Left colon (tissue), 2 donors: ENCODE data around the gene ANKRD36. TPM values are rescaled to one million over a fixed set of nuclear protein-coding genes. Genes with fewer than 3 reads are reported as not detected.
"Not testable (repeated sequence)": the region's sequence is repeated elsewhere in the genome, so short reads cannot be mapped to it uniquely, and the experiment has no call there.

Experiments used
- ATAC-seq: fragments of 200-7000 bp; cut with Tn5 transposase; one replicate; pipeline ENCODE4 v1.9.1; 2020; ENCODE audit warnings: mild to moderate bottlenecking, moderate library complexity
- DNase-seq, 2 donors: peaks; one replicate each; pipeline ENCODE4 v3.0.0-alpha.2; 2020
- intact Hi-C, 2 donors: fragments of 100-400 bp; cut with DNase I in 1 of 2; cut with micrococcal nuclease in 1 of 2; formaldehyde crosslinking; loops; one replicate each; pipeline versions ENCODE4 v1.11.2 to v1.14.0; 2022; cut with DNase I, micrococcal nuclease
- total RNA-seq, 2 donors: library from RNA; stranded (reverse); fragmentation: NEBNext Ultra II Directional; extraction: Animal tissue kit (Norgen Biotek cat#: 25700); gene quantifications; one replicate each; pipeline ENCODE4 v1.2.1, GENCODE V29; 2021
- donor health status: DM: no; HTN: no; CAD: no.
- donor health status: DM: yes; HTN: yes; CAD: no.

Gene ANKRD36
- total RNA-seq, 2 donors from 2014 or later, result 14.7 to 23.2 TPM

DNA sequence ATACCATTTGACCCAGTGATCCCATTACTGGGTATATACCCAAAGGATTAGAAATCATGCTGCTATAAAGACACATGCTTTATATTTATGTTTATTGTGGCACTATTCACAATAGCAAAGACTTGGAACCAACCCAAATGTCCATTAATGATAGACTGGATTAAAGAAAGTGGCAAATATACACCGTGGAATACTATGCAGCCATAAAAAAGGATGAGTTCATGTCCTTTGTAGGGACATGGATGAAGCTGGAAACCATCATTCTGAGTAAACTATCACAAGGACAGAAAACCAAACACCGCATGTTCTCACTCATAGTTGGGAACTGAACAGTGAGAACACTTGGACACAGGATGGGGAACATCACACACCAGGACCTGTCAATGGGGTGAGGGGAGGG lies 6.1 kb upstream of the ANKRD36 start:
- ATAC-seq, intact Hi-C loops: not testable (repeated sequence)

DNA sequence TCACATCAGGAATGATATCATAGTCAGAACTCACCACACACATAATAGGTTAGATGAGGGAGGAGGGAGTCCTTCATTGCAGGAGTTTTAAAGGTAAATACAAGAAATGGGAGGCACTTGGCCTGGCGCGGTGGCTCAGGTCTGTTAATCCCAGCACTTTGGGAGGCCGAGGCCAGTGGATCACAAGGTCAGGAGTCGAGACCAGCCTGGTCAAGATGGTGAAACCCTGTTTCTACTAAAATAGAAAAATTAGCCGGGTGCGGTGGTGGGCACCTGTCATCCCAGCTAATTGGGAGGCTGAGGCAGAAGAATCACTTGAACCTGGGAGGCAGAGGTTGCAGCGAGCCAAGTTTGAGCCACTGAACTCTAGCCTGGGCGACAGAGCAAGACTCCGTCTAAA lies 1.7 kb upstream of the ANKRD36 start:
- intact Hi-C loops, ATAC-seq: not testable (repeated sequence)

More for the DNA sequence above, 6.1 kb upstream of the ANKRD36 start:
- DNase-seq, result not testable (repeated sequence)

DNA sequence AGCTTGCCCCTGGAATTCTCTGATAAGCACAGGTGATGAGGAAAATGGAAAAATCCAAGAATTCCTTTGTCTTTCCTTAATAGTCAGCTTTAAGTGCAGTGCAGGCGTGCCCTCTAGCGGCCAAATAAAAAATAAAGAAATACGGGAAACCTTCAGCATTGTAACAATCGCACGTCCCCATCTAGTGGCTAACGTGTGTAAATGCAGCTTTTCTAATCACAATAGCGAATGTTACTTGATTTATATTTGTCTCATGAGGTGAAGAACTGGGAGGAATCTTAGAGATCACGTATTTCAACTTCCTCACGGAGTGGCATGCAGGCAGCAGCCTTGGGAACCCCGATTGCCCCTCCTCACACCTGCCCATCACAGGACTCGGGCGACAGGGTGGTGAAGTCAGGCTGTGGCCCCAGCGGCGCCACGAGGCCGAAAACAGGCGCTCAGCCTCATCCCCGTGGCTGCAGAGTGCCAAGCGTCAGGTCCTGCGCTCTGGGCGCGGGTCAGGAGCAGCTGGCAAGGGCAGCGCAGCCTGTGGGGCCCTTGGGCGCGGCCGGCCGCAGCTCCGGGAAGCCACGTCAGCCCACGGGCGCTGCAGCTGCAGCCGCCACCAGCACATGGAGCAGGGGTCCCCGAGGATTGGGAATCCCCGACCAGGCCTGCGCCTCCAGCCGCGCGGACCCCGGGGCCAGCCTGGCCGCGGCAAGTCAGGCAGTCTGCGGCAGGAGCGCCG lies 468 bp upstream of the ANKRD36 start:
- peak; percentile 69 for ATAC-seq
- intact Hi-C loops, result not testable (repeated sequence)
- peak; percentile 49 to 57 for DNase-seq

More for the DNA sequence above, 1.7 kb upstream of the ANKRD36 start:
- DNase-seq, result not testable (repeated sequence)

DNA sequence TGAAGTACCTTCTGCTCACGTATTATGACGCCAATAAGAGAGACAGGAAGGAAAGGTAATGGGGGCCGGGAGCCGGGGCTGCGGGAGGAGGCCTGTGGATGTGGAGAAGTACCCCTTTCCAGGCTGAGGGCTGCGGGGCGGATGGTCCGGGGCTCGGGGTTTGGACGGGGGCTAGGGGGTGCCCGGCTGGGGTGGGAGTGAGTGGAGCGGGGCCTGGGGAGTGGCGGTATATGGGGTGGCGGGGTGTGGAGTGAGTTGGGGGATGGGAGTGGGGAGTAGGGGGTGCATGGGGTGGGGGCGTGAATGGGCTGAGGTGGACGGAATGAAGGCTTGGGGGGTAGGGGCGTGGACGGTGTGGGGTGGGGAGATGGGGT lies 916 bp downstream of the ANKRD36 start:
- intact Hi-C loops, result not testable (repeated sequence)
- peak in 1 of 2 donors; percentile 33 for DNase-seq
- ATAC-seq, result peak; percentile 42

DNA sequence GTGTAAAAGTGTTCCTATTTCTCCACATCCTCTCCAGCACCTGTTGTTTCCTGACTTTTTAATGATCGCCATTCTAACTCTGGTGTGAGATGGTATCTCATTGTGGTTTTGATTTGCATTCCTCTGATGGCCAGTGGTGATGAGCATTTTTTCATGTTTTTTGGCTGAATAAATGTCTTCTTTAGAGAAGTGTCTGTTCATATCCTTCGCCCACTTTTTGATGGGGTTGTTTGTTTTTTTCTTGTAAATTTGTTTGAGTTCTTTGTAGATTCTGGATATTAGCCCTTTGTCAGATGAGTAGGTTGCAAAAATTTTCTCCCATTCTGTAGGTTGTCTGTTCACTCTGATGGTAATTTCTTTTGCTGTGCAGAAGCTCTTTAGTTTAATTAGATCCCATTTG lies 16.1 kb downstream of the ANKRD36 start:
- DNase-seq, intact Hi-C loops, ATAC-seq: not testable (repeated sequence)

DNA sequence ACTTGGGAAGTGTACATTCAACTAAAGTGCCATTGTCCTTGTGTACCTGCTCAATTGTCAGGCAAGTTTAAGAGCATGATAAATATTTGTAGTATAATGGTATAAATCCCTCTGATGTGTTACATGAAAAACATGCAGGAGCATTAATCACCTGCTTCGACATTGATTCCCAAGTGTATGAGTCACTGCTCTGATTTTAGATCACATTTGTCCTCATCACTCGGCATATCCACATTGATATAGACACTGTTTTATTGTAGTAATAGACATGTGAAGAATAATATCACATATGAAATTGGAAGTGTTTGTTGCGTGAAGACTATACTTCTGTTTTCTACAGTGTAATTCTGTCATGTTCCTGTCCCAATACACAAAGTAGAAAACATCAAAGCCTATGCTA lies 31.1 kb downstream of the ANKRD36 start:
- intact Hi-C loops, ATAC-seq, DNase-seq: not testable (repeated sequence)

DNA sequence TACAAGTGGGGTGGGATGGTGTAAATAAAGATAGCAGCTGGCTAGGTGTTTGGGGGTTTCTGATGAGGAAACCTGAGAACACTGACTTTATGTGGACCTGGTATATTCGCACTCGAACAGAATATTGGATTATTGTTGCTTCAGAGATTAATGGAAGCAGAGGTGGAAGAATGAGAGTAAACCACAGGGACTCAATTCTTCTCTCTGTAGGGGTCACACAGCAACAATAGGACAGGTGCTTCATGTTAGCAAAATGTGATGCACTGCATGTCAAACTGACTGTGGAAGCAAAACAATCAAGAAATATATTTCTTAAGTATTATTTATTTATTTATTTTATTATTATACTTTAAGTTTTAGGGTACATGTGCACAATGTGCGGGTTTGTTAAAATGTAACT lies 53.6 kb downstream of the ANKRD36 start:
- DNase-seq, ATAC-seq, intact Hi-C loops: not testable (repeated sequence)

DNA sequence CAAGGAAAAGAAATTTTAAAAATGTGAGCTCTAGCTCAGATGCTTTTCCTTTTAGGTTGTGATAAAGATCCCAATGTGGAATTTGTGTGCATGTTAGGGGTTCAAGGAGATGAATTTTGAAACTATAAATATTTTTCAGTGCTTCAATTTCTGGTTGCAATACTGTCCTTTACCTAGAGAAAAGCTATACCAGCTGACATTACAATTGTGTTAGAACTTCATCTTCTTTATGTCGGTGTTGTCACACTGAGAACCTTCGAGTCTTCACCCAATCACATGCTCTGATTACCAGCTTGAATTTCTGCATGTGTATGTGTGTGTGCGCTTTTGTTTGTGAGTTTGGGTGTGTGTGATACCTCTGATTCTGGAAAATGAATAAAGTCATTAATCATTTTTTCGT lies 55.0 kb downstream of the ANKRD36 start:
- DNase-seq, ATAC-seq, intact Hi-C loops: not testable (repeated sequence)

DNA sequence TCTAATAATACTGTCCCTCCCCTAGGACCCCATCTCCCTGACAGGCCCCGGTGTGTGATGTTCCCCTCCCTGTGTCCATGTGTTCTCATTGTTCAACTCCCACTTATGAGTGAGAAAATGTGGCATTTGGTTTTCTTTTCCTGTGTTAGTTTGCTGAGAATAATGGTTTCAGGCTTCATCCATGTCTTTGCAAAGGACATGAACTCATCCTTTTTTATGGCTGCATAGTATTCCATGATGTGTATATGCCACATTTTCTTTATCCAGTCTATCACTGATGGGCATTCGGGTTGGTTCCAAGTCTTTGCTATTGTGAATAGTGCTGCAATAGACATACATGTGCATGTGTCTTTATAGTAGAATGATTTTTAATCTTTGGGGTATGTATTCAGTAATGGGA lies 55.6 kb downstream of the ANKRD36 start:
- ATAC-seq, intact Hi-C loops, DNase-seq: not testable (repeated sequence)

DNA sequence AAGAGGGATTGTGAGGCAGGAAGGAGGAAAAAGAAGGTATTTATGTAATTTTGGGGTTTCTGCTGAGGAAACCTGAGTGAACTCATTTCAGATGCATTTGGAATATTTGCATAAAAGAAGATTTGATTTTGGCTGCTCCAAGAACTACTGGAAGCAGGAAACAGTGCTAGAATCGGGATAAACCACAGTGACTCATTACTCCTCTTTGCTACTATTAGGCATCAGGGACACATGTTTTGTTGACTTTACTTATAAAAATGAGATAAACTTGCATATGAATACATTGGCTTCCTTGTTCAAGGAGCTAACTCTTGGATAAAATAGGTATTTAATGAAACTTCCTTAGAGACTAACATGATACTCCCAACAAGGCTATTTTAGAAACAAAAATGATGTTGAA lies 67.4 kb downstream of the ANKRD36 start:
- ATAC-seq, intact Hi-C loops, DNase-seq: not testable (repeated sequence)

DNA sequence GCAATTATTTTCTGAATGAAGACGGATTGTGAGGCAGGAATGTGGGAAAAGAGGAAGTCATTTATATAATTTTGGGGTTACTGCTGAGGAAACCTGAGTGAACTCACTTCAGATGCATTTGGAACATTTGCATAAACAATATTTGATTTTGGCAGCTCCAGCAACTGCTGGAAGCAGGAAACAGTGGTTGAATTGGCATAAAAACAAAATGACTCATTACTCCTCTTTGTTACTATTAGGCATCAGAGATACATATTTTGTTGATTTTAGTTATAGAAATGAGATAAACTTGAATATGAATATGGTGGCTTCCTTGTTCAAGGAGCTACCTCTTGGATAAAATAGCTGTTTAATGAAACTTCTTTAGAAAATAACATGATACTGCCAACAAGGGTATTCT lies 82.4 kb downstream of the ANKRD36 start:
- intact Hi-C loops, DNase-seq, ATAC-seq: not testable (repeated sequence)

DNA sequence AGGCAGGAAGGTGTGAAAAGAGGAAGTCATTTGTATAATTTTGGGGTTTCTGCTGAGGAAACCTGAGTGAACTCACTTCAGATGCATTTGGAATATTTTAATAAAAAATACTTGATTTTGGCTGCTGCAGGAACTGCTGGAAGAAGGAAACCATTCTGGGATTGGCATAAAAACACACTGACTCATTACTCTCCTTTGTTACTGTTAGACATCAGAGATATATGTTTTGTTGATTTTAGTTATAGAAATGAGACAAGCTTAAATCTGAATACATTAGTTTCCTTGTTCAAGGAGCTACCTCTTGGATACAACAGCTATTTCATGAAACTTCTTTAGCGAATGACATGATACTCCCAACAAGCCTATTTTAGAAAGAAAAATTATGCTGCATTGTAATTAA lies 84.3 kb downstream of the ANKRD36 start:
- DNase-seq, ATAC-seq, intact Hi-C loops: not testable (repeated sequence)

DNA sequence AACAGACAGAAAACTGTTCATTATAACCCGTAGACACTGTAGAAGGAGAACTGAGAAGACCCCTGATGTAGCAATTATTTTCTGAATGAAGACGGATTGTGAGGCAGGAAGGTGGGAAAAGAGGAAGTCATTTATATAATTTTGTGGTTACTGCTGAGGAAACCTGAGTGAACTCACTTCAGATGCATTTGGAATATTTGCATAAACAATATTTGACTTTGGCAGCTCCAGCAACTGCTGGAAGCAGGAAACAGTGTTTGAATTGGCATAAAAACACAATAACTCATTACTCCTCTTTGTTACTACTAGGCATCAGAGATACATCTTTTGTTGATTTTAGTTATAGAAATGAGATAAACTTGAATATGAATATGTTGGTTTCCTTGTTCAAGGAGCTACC lies 87.9 kb downstream of the ANKRD36 start:
- intact Hi-C loops, ATAC-seq, DNase-seq: not testable (repeated sequence)

DNA sequence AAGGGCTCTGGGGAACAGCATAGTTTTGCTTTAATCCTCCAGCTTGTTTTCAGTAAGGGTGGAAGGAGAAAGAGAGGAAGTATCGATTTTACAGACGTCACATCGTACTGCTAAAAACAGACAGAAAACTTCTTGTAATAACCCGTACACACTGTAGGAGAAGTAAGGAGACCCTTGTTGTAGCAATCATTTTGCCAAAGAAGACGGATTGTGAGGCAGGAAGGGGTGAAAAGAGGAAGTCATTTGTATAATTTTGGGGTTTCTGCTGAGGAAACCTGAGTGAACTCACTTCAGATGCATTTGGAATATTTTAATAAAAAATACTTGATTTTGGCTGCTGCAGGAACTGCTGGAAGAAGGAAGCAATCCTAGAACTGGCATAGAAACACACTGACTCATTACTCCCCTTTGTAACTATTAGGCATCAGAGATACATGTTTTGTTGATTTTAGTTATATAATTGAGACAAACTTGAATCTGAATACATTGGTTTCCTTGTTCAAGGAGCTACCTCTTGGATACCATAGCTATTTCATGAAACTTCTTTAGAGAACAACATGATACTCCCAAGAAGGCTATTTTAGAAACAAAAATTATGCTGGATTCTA lies 89.8 kb downstream of the ANKRD36 start:
- intact Hi-C loops, ATAC-seq, DNase-seq: not testable (repeated sequence)

DNA sequence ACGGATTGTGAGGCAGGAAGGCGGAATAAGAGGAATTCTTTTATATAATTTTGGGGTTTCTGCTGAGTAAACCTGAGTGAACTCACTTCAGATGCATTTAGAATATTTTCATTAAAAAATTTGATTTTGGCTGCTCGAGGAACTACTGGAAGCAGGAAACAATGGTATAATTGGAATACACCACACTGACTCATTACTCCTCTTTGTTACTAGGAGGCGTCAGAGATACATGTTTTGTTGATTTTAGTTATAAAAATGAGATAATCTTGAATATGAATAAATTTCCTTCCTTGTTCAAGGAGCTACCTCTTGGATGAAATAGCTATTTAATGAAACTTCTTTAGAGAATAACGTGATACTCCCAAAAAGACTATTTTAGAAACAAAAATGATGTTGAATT lies 97.4 kb downstream of the ANKRD36 start:
- DNase-seq (no peak), ATAC-seq (no peak)
- intact Hi-C loops, result no loop called here

DNA sequence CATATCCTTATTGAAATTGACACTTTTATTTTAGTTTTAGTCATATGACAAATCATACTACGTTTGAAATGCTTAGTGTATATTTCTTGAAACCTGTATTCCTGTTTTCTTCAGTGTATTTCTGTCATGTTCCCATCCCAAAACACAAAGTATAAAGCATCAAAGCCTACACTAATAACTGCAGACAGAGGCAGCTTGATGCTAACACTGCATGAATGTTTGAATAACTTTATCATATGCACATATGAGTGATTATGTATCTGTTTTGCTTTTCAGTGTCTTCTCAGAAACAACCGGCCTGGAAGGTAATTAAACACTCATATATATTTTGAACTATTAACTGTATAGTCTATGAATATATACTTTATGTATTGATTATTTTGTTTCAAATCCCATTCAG lies 102.1 kb downstream of the ANKRD36 start:
- ATAC-seq, DNase-seq, intact Hi-C loops: not testable (repeated sequence)

DNA sequence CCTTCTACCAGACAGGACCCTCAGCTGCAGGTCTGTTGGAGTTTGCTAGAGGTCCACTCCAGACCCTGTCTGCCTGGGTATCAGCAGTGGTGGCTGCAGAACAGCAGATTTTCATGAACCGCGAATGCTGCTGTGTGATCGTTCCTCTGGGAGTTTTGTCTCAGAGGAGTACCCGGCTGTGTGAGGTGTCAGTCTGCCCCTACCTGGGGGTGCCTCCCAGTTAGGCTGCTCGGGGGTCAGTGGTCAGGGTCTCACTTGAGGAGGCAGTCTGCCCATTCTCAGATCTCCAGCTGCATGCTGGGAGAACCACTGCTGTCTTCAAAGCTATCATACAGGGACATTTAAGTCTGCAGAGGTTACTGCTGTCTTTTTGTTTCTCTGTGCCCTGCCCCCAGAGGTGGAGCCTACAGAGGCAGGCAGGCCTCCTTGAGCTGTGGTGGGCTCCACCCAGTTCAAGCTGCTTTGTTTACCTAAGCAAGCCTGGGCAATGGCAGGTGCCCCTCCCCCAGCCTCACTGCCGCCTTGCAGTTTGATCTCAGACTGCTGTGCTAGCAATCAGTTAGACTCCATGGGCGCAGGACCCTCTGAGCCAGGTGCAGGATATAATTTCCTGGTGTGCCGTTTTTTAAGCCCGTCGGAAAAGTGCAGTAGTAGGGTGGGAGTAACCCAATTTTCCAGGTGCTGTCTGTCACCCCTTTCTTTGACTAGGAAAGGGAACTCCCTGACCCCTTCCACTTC lies 118.1 kb downstream of the ANKRD36 start:
- ATAC-seq, DNase-seq, intact Hi-C loops: not testable (repeated sequence)

DNA sequence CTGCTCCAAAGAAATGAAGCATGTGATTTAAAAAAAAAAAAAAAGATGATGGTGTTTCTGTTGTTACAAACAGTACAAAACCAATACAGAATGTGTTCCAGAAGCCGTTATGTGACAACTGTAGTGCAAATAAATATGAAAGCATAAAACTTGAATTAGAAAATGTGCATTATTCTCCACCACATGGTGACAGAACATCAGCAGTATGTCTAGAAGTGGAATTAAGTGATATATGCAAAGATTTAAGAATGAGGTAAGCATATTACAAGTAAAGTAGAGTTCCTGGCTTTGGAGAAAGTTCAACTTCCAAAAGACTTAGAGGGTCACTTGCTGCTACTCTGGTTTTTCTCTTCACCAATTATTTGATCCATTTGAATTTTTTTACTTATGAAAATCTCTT lies 120.0 kb downstream of the ANKRD36 start:
- intact Hi-C loops, DNase-seq, ATAC-seq: not testable (repeated sequence)

DNA sequence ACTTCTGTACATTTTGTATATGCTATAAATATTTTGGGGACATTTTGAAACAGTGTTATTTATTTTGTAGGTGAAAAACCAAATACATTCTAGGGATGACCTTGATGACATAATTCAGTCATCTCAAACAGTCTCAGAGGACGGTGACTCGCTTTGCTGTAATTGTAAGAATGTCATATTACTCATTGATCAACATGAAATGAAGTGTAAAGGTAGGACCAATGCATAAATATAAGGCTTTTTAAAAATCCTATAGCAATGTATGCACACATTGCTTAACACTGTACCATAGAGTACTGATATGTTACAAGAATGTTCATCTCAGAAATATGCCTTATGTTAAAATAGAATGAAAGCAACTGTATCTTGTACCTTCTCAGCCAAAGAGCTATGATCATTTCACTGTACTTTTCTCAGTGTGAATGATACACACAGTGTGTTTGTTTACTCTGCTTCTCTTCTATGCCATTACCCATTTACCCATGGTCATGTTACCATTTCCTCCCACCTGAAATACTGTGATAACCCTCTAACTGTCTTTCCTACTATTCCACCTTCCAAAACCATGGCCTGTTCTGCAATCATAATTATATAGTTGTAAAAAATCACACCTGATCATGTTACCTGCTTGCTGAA lies 120.8 kb downstream of the ANKRD36 start:
- ATAC-seq, DNase-seq, intact Hi-C loops: not testable (repeated sequence)
